DMS114 treated with DMSO at 0.1 percent for 48 hours (cell line): ENCODE data around the gene PCTP.
A peak's percentile ranks its signal among the peaks of the same experiment; 100 is the strongest.

Experiments used
- DNase-seq: peaks from one replicate; lab custom pipeline; 2025; ENCODE audit not compliant: unreplicated experiment; lab: John Stamatoyannopoulos, UW

The PCTP gene

GRCh38 chr17:55750750-55751657 is at the start of gene PCTP:
Gene PCTP, plus strand, starts transcription at chr17:55751051. Its CDS starts 53 bp downstream, at chr17:55751104.
- DNase-seq: peak; percentile 89

- DNase-seq: no peak
These were observed 48.7 kb upstream of the PCTP start for GRCh38 chr17:55702150-55702549.

- no peak for DNase-seq
These were observed 46.5 kb upstream of the PCTP start for GRCh38 chr17:55704401-55704800.

- DNase-seq: no peak
These were observed 45.0 kb upstream of the PCTP start for GRCh38 chr17:55705847-55706246.

GRCh38 chr17:55706808-55707773 is 43.8 kb upstream of the PCTP start:
- DNase-seq: no peak

- no peak for DNase-seq
These were observed 42.5 kb upstream of the PCTP start for GRCh38 chr17:55708175-55708974.

- DNase-seq: no peak
These were observed 41.4 kb upstream of the PCTP start for GRCh38 chr17:55709440-55709839.

GRCh38 chr17:55709984-55710383 is 40.9 kb upstream of the PCTP start:
- DNase-seq: no peak

GRCh38 chr17:55710410-55710809 is 40.4 kb upstream of the PCTP start:
- DNase-seq: no peak

GRCh38 chr17:55710829-55711496 is 39.9 kb upstream of the PCTP start:
- no peak for DNase-seq

- no peak for DNase-seq
These were observed 33.4 kb upstream of the PCTP start for GRCh38 chr17:55717432-55717831.

GRCh38 chr17:55717898-55718735 is 32.7 kb upstream of the PCTP start:
- DNase-seq: peak; percentile 64

- DNase-seq: no peak
These were observed 29.7 kb upstream of the PCTP start for GRCh38 chr17:55720919-55721836.

- DNase-seq: no peak
These were observed 28.7 kb upstream of the PCTP start for GRCh38 chr17:55722016-55722736.

GRCh38 chr17:55722742-55723487 is 27.9 kb upstream of the PCTP start, which contains the start of gene TMEM100:
Gene TMEM100, minus strand, starts transcription at chr17:55722864. Its CDS starts 1,794 bp downstream, at chr17:55721070.
- DNase-seq: no peak

- DNase-seq: no peak
These were observed 27.4 kb upstream of the PCTP start for GRCh38 chr17:55723488-55723848.

- no peak for DNase-seq
These were observed 24.4 kb upstream of the PCTP start for GRCh38 chr17:55726440-55726839.
